ENCODE data around the gene EIF4G3.
"Not testable (repeated sequence)": the region's sequence is repeated elsewhere in the genome, so short reads cannot be mapped to it uniquely, and the experiment has no call there.

Gene EIF4G3

GRCh38 chr1:21149855-21150432, 26.8 kb downstream of the EIF4G3 start:
- DNase-seq (ENCODE audit: low spot score): peak; percentile 69

- peak; percentile 36 for DNase-seq (ENCODE audit: low spot score)
Measured at GRCh38 chr1:21149430-21149854, 27.3 kb downstream of the EIF4G3 start.

- DNase-seq (ENCODE audit: low spot score): no peak
Measured at GRCh38 chr1:21143752-21144151, 32.9 kb downstream of the EIF4G3 start.

- DNase-seq (ENCODE audit: low spot score): no peak
Measured at GRCh38 chr1:21143138-21143537, 33.6 kb downstream of the EIF4G3 start.

- no peak for DNase-seq (ENCODE audit: low spot score)
Measured at GRCh38 chr1:21141030-21141429, 35.7 kb downstream of the EIF4G3 start.

- DNase-seq (ENCODE audit: low spot score): no peak
Measured at GRCh38 chr1:21139601-21140000, 37.1 kb downstream of the EIF4G3 start.

GRCh38 chr1:21136344-21136743, 40.4 kb downstream of the EIF4G3 start:
- DNase-seq (ENCODE audit: low spot score): not testable (repeated sequence)

- no peak for DNase-seq (ENCODE audit: low spot score)
Measured at GRCh38 chr1:21131200-21131599, 45.5 kb downstream of the EIF4G3 start.

GRCh38 chr1:21129407-21129806, 47.3 kb downstream of the EIF4G3 start:
- no peak for DNase-seq (ENCODE audit: low spot score)

- DNase-seq (ENCODE audit: low spot score): peak; percentile 35
Measured at GRCh38 chr1:21126324-21126723, 50.4 kb downstream of the EIF4G3 start.

- DNase-seq (ENCODE audit: low spot score): no peak
Measured at GRCh38 chr1:21124846-21125245, 51.9 kb downstream of the EIF4G3 start.

- DNase-seq (ENCODE audit: low spot score): no peak
Measured at GRCh38 chr1:21123287-21123948, 53.3 kb downstream of the EIF4G3 start.

- DNase-seq (ENCODE audit: low spot score): no peak
Measured at GRCh38 chr1:21121764-21122471, 54.8 kb downstream of the EIF4G3 start.

GRCh38 chr1:21118167-21118566, 58.5 kb downstream of the EIF4G3 start:
- no peak for DNase-seq (ENCODE audit: low spot score)

GRCh38 chr1:21117597-21118001, 59.1 kb downstream of the EIF4G3 start:
- DNase-seq (ENCODE audit: low spot score): no peak

GRCh38 chr1:21117159-21117558, 59.5 kb downstream of the EIF4G3 start:
- no peak for DNase-seq (ENCODE audit: low spot score)

- no peak for DNase-seq (ENCODE audit: low spot score)
Measured at GRCh38 chr1:21115098-21115760, 61.5 kb downstream of the EIF4G3 start.

GRCh38 chr1:21114431-21114830, 62.3 kb downstream of the EIF4G3 start:
- no peak for DNase-seq (ENCODE audit: low spot score)

GRCh38 chr1:21110163-21110562, 66.5 kb downstream of the EIF4G3 start:
- DNase-seq (ENCODE audit: low spot score): no peak

- DNase-seq (ENCODE audit: low spot score): no peak
Measured at GRCh38 chr1:21106709-21107108, 70.0 kb downstream of the EIF4G3 start.

- no peak for DNase-seq (ENCODE audit: low spot score)
Measured at GRCh38 chr1:21106238-21106637, 70.5 kb downstream of the EIF4G3 start.

GRCh38 chr1:21105807-21106206, 70.9 kb downstream of the EIF4G3 start:
- DNase-seq (ENCODE audit: low spot score): no peak

- DNase-seq (ENCODE audit: low spot score): no peak
Measured at GRCh38 chr1:21104683-21105082, 72.0 kb downstream of the EIF4G3 start.

Measured in SW480 (cell line).